Adipocyte (in vitro differentiated cells): ENCODE measurements around the gene RNF181.
"Not testable (repeated sequence)": the region's sequence is repeated elsewhere in the genome, so short reads cannot be mapped to it uniquely, and the experiment has no call there.

Experiments
- DNase-seq: peaks from one replicate; pipeline ENCODE4 v3.0.0-alpha.2; 2015; ENCODE audit warnings: low read depth
- H3K27me3 ChIP-seq: replicated peaks from 2 replicates; pipeline ENCODE4 v1.7.0; 2013; ENCODE audit warnings: mild to moderate bottlenecking, low read length, moderate library complexity; ENCODE audit not compliant: control insufficient read depth, insufficient read depth
- H3K36me3 ChIP-seq: 2 replicates; pipeline ENCODE4 v1.7.0; 2013; ENCODE audit warnings: low read length, mild to moderate bottlenecking, moderate library complexity; ENCODE audit not compliant: control insufficient read depth, insufficient read depth, severe bottlenecking
- H3K4me1 ChIP-seq: 2 replicates; pipeline ENCODE4 v1.7.0; 2013; ENCODE audit warnings: mild to moderate bottlenecking, low read length, moderate library complexity; ENCODE audit not compliant: control insufficient read depth, insufficient read depth
- H3K4me3 ChIP-seq: 2 replicates; pipeline ENCODE4 v1.7.0; 2013; ENCODE audit warnings: mild to moderate bottlenecking, low read length, moderate library complexity
- H3K9ac ChIP-seq: 2 replicates; pipeline ENCODE4 v1.7.0; 2013; ENCODE audit warnings: mild to moderate bottlenecking, low read length, moderate library complexity
- H3K9me3 ChIP-seq: 2 replicates; pipeline ENCODE4 v1.7.0; 2013; ENCODE audit warnings: mild to moderate bottlenecking, low read length, moderate library complexity; ENCODE audit not compliant: control insufficient read depth

Gene RNF181

GRCh38 chr2:85599468-85600234 lies 4.1 kb downstream of the RNF181 start:
- no peak overlapping the region for H3K4me3 ChIP-seq
- no peak overlapping the region for H3K9ac ChIP-seq
- H3K27me3 ChIP-seq = no peaks in the 10 kb centered on the region
- peaks cover 33% of the 10 kb centered on the region for H3K4me1 ChIP-seq
- H3K36me3 ChIP-seq = peaks cover 38% of the 10 kb centered on the region
- no peak for DNase-seq
- no peaks in the 10 kb centered on the region for H3K9me3 ChIP-seq

DNA sequence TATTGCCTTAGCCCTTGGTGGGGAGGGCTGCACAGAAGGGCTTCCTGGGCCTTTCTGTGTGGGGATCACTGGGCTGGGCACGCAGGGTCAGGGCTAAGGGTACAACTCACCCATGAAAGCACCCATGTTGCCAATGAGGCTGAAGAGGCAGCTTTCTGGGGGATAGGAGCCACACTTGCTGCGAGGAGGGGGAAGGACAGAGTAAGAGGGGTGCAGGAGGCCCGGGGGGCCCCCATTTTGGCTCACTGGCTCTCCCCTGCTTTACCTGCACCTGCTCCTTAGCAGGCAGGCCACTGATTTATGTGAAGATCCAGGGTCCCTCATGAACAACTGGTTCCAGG lies 4.7 kb downstream of the RNF181 start:
- H3K4me3 ChIP-seq = no peak overlapping the region
- H3K27me3 ChIP-seq = no peaks in the 10 kb centered on the region
- H3K4me1 ChIP-seq = peaks cover 34% of the 10 kb centered on the region
- DNase-seq = no peak
- H3K9ac ChIP-seq = no peak overlapping the region
- H3K9me3 ChIP-seq = no peaks in the 10 kb centered on the region
- peaks cover 38% of the 10 kb centered on the region for H3K36me3 ChIP-seq

DNA sequence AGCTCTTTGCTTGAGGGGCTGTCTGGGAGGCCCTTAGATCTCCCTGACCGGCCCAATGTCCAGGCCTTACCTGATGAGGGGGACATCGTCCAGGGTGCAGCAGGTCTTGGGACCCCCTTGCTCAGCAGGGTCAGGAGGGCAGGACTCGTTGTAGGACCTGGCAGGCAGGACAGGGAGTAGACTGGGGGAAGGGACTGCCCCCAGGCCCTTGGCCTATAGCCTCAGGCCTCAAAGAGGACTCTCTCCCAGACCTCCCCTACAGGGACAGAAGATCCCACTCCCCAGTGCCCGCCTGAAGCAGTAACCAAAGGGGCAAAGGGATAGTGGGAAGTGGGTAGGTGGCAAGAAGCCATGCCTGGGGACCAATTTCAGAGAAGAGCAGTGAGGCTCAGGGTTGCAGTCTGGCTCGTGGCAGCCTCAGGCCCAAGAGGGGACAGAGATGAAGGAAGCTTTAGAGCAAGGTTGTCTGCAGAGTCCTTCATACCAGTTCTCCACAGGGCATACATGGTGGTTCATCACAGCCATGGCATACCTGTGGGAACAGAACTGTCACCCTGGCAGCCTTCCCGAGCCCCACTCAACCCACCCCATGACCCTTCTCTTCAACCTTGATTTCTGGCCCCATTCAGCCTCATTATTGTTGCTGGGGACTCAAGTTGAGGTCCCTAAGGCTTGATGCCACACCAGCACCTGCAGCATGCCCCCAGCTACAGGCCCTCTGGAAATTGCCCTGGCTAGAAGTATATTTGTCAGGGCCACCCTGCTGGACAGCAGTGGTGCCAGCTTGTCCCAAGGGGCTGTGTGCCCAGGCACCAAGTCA lies 5.6 kb downstream of the RNF181 start:
- Histone ChIP-seq H3K9me3 (no peaks in the 10 kb centered on the region), H3K9ac (peak overlapping the region; percentile 88), H3K4me1 (peaks cover 42% of the 10 kb centered on the region), H3K27me3 (no peaks in the 10 kb centered on the region), H3K36me3 (peaks cover 38% of the 10 kb centered on the region), H3K4me3 (peak overlapping the region; percentile 89)
- DNase-seq = no peak

DNA sequence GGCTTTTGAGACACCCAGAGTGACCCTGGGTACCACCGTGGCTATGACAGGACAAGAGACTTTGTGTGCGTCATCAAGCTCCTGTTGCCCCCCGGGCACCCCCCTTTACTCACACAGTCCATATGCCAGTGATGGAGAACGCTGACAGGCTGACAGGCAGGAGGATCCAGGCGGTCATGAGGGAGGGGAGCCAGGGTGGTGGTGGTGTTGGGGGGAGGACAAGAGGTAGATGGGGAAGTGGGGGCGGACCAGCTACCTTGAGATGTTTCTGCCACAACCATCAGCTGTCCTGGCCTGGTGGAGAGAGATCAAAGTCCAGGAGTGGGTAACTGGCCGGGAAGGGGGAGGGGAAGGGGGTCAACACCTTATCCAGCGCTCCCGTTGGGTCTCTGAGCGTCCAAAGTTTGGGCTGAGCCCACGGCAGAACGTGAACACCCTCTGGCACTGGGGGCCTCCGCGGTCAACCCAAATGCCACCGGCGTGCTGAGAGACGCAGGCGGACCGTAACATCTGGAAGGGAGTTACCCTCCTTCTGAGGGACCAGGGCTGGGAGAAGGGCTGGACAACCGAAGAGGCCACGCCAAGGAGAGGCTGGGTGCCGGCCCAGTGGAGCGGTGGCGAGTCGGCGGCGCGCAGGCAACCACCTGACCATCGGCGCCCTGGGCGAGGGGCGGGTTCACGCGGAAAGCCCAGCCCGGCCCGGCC lies 6.4 kb downstream of the RNF181 start:
- Histone ChIP-seq H3K4me1 (peaks cover 37% of the 10 kb centered on the region), H3K36me3 (peaks cover 35% of the 10 kb centered on the region), H3K9me3 (no peaks in the 10 kb centered on the region), H3K4me3 (peak overlapping the region; percentile 89), H3K9ac (peak overlapping the region; percentile 88), H3K27me3 (no peaks in the 10 kb centered on the region)
- DNase-seq = peak; percentile 80

DNA sequence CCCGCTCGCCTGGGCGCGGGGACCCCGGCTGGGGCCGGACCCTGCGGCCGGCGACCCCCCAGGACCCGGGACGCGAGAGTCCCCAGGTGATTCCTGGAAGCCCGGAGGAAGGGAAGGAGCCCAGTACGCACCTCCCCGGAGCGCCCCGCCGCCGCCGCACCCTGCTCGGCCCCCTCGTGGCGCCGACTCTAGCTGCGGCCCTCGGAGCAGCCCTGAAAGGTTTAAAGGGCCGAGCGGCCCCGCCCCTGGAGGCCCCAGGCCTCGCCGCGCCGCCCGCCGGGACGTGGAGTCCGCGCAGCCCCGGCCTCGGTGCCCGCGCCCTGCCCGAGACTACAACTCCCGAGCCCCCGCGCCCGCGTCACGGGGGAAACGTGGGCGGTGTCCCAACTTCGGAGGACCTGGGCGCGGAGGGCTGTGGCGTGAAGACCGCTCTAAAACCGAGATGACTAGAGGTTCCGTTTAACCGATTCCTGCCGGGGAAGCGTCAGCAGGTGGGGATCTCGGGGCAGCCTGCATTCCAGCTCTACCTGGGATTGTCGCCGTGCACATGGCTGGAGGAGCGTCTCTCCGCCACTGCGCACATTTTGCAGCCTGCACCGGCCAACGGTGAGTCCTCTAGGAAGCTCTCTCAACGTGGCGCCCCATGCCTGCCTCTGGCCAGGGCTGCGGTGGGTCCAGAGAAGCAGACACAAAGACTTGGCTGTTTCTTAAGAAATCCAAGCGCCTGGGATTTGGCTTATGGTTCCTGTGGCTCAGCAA lies 7.1 kb downstream of the RNF181 start, which contains the start of gene TMEM150A:
TMEM150A (minus strand) TSS at position 223 of the 759 bp plus-strand sequence. CDS start 750 bp downstream, outside the sequence.
- H3K4me3 ChIP-seq = peak within 1 kb of the TSS; percentile 89
- no peaks in the 10 kb centered on the region for H3K9me3 ChIP-seq
- peaks cover 35% of the 10 kb centered on the region for H3K36me3 ChIP-seq
- peak within 1 kb of the TSS; percentile 88 for H3K9ac ChIP-seq
- no peaks in the 10 kb centered on the region for H3K27me3 ChIP-seq
- DNase-seq = peak; percentile 97
- H3K4me1 ChIP-seq = peaks cover 37% of the 10 kb centered on the region

- H3K36me3 ChIP-seq = peaks cover 32% of the 10 kb centered on the region
- H3K4me3 ChIP-seq = peak overlapping the region; percentile 89
- not testable (repeated sequence) for H3K27me3 ChIP-seq, DNase-seq, H3K9me3 ChIP-seq, H3K9ac ChIP-seq
- peaks cover 37% of the 10 kb centered on the region for H3K4me1 ChIP-seq
Measured at GRCh38 chr2:85604133-85604444, 8.5 kb downstream of the RNF181 start.

- Histone ChIP-seq H3K9me3 (no peaks in the 10 kb centered on the region), H3K27me3 (no peaks in the 10 kb centered on the region), H3K9ac (peak overlapping the region; percentile 39), H3K36me3 (peaks cover 25% of the 10 kb centered on the region), H3K4me3 (peak overlapping the region; percentile 89), H3K4me1 (peaks cover 37% of the 10 kb centered on the region)
- peak; percentile 59 for DNase-seq
Measured at GRCh38 chr2:85604568-85605339, 9.2 kb downstream of the RNF181 start.

GRCh38 chr2:85605406-85606115 lies 10.0 kb downstream of the RNF181 start:
- DNase-seq = peak; percentile 87
- no peaks in the 10 kb centered on the region for H3K27me3 ChIP-seq
- H3K9ac ChIP-seq = peak overlapping the region; percentile 39
- H3K36me3 ChIP-seq = peaks cover 19% of the 10 kb centered on the region
- peaks cover 41% of the 10 kb centered on the region for H3K4me1 ChIP-seq
- peak overlapping the region; percentile 89 for H3K4me3 ChIP-seq
- H3K9me3 ChIP-seq = no peaks in the 10 kb centered on the region

- no peak for DNase-seq
- H3K4me3 ChIP-seq = peak overlapping the region; percentile 25
- H3K9ac ChIP-seq = peak overlapping the region; percentile 39
- no peaks in the 10 kb centered on the region for H3K9me3 ChIP-seq
- H3K27me3 ChIP-seq = no peaks in the 10 kb centered on the region
- H3K36me3 ChIP-seq = peaks cover 15% of the 10 kb centered on the region
- H3K4me1 ChIP-seq = peaks cover 40% of the 10 kb centered on the region
Measured at GRCh38 chr2:85606116-85606455, 10.5 kb downstream of the RNF181 start.
